Measurements from ENCODE around the gene GLYAT. TPM values are rescaled to one million over a fixed set of nuclear protein-coding genes. Genes with fewer than 3 reads are reported as not detected.

Gene GLYAT
- total RNA-seq, 2 donors from 2014 or later: not detected

- H3K4me1 ChIP-seq (ENCODE audit: control insufficient read depth in 1 of 2, low read depth in 2 of 2): no peaks in the 10 kb centered on the region
- no peak for TF ChIP-seq CTCF (IDR thresholded peaks at IDR 0.05)
- DNase-seq (ENCODE audit: low spot score): no peak
- no peak overlapping the region for H3K27ac ChIP-seq
- no peaks in the 10 kb centered on the region for H3K9me3 ChIP-seq
- H3K36me3 ChIP-seq: no peaks in the 10 kb centered on the region
- no peak overlapping the region for H3K4me3 ChIP-seq
- no peak for ATAC-seq (ENCODE audit: insufficient number of reproducible peaks, low FRiP score, low read depth)
- H3K27me3 ChIP-seq (replicated peaks; ENCODE audit: insufficient read depth): no peaks in the 10 kb centered on the region
These were observed 42.4 kb upstream of the GLYAT start for GRCh38 chr11:58774164-58774593.

GRCh38 chr11:58773337-58773736 is 41.6 kb upstream of the GLYAT start:
- Histone ChIP-seq H3K27ac (no peak overlapping the region), H3K4me1 (ENCODE audit: control insufficient read depth in 1 of 2, low read depth in 2 of 2) (no peaks in the 10 kb centered on the region), H3K4me3 (no peak overlapping the region), H3K36me3 (no peaks in the 10 kb centered on the region), H3K9me3 (no peaks in the 10 kb centered on the region), H3K27me3 (replicated peaks; ENCODE audit: insufficient read depth) (no peaks in the 10 kb centered on the region)
- DNase-seq (ENCODE audit: low spot score) (no peak), ATAC-seq (ENCODE audit: insufficient number of reproducible peaks, low FRiP score, low read depth) (no peak)
- TF ChIP-seq CTCF (IDR thresholded peaks at IDR 0.05): no peak

GRCh38 chr11:58772329-58773285 is 40.9 kb upstream of the GLYAT start:
- Histone ChIP-seq H3K36me3 (no peaks in the 10 kb centered on the region), H3K9me3 (no peaks in the 10 kb centered on the region), H3K27ac (no peak overlapping the region), H3K4me3 (no peak overlapping the region), H3K27me3 (replicated peaks; ENCODE audit: insufficient read depth) (no peaks in the 10 kb centered on the region), H3K4me1 (ENCODE audit: control insufficient read depth in 1 of 2, low read depth in 2 of 2) (no peaks in the 10 kb centered on the region)
- DNase-seq (ENCODE audit: low spot score) (no peak), ATAC-seq (ENCODE audit: insufficient number of reproducible peaks, low FRiP score, low read depth) (no peak)
- no peak for TF ChIP-seq CTCF (IDR thresholded peaks at IDR 0.05)

GRCh38 chr11:58771458-58771855 is 39.7 kb upstream of the GLYAT start:
- Histone ChIP-seq H3K27ac (no peak overlapping the region), H3K4me3 (no peak overlapping the region), H3K9me3 (no peaks in the 10 kb centered on the region), H3K27me3 (replicated peaks; ENCODE audit: insufficient read depth) (no peaks in the 10 kb centered on the region), H3K4me1 (ENCODE audit: control insufficient read depth in 1 of 2, low read depth in 2 of 2) (no peaks in the 10 kb centered on the region), H3K36me3 (no peaks in the 10 kb centered on the region)
- no peak for ATAC-seq (ENCODE audit: insufficient number of reproducible peaks, low FRiP score, low read depth)
- no peak for TF ChIP-seq CTCF (IDR thresholded peaks at IDR 0.05)
- DNase-seq (ENCODE audit: low spot score): no peak

GRCh38 chr11:58770627-58771457 is 39.1 kb upstream of the GLYAT start:
- H3K9me3 ChIP-seq: no peaks in the 10 kb centered on the region
- no peak overlapping the region for H3K27ac ChIP-seq
- H3K27me3 ChIP-seq (replicated peaks; ENCODE audit: insufficient read depth): no peaks in the 10 kb centered on the region
- no peak for TF ChIP-seq CTCF (IDR thresholded peaks at IDR 0.05)
- no peak overlapping the region for H3K4me3 ChIP-seq
- H3K4me1 ChIP-seq (ENCODE audit: control insufficient read depth in 1 of 2, low read depth in 2 of 2): no peaks in the 10 kb centered on the region
- DNase-seq (ENCODE audit: low spot score) (no peak), ATAC-seq (ENCODE audit: insufficient number of reproducible peaks, low FRiP score, low read depth) (no peak)
- no peaks in the 10 kb centered on the region for H3K36me3 ChIP-seq
